Measurements from ENCODE around the gene COX14.

- TF ChIP-seq EZH2phosphoT487 (IDR thresholded peaks at IDR 0.05; ENCODE audit: insufficient read depth, low read depth) = no peak
- TF ChIP-seq EZH2 (IDR thresholded peaks at IDR 0.05; ENCODE audit: insufficient read depth, poor library complexity, severe bottlenecking) = no peak
These were observed 37.3 kb downstream of the COX14 start for GRCh38 chr12:50149311-50149710.
